GM21737 (cell line): ENCODE data around the gene ACOX1.

ENCODE experiments used
- ATAC-seq: cut with Tn5 transposase; IDR thresholded peaks from one replicate; pipeline ENCODE4 v1.9.1; 2021; ENCODE audit warnings: mild to moderate bottlenecking, moderate library complexity; ENCODE audit not compliant: unreplicated experiment

The ACOX1 gene

DNA sequence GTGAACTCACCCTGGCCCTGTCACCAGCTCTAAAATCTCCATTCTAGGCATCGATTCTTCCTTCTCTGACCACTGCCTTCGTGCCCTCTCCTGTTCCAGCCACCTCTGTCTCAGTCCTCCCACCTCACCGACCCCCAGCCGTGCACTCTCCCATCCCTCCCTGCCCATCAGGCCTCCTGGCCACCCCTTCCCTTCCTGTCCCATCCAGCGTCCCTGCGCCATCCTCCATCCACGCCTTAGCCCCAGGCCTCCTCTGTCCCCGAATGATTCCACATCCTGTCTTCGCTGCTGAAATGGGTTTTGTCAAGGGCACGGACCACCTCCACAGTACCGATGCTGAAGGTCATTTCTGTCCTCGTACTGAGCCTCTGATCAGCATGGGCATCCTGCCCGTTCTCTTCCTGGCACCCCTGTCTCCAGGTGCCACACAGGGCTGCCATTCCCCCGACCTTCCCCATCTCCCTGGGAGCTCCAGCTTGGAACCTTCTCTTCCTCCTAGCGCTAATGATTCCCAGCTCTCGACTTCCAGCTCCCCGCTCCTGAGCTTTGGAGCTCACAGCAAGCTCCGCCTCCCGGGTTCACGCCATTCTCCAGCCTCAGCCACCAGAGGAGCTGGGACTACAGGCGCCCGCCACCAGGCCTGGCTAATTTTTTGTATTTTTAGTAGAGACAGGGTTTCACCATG, 84.8 kb downstream of the ACOX1 start:
- ATAC-seq = no peak

DNA sequence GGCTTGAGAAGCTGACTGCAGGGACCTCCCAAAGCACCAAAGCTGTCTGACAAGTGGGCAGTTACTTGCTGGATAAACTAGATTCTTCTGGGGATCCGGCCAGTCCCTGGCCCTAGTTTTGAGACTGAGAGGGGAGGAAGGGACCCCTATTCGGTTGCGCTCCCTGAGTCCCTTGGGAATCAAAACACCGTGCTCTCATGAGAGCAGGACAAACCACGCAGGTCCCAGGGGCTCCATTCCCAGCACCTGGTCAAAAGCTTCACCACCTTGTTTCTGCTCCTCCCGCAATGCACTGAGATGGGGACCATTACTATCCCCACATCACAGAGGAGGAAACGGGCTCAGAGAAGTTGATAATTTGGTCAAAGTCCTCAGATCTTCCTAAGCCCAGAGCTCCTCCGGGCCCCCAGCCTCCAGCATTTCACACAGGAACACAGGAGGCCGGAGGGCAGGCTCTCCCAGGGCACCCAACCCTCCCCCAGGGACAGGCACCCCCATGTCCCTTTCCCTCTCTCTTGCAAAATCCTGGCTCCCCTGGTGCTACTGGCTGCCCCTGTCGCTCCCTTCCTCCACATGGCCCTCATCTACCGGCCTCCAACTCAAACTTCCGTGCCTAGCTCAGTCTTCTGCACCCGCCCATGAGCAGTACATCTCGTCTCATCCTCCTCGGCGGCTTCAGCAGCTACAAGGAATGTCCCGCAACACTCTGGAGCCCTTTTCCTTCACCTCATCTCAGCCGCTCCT, 85.5 kb downstream of the ACOX1 start:
- no peak for ATAC-seq

DNA sequence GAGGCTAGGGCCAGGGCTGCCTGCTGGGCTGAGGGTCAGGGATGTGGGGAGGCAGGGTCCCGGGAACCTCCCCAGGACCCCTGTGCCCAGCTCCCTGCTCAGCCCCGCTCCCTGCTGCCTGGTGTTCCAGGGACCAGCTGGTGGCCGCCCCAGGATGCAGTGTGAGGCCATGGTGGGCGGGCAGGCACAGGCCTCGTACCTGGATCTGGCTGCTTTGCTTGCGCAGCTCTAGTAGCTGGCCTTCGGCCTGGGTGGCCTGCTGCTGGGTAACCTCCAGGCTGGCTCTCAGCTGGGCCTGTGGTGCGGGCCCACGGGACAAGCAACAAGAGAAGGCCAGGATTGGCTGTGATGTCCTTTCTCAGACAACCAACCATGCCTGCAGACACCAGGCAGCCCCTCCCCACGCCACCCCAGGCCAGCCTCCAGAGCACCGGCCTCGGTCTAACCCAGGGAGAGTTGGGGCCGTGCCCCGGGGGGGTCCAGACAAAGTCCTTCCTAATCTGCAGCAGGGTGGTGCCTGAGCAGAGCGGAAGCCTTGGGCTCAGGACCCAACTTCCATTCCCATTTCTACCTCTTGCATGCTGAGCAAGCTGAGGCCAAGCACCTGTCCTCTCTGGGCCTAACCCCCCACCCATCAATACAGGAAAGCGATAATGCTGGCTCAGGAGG, 86.3 kb downstream of the ACOX1 start:
- no peak for ATAC-seq

DNA sequence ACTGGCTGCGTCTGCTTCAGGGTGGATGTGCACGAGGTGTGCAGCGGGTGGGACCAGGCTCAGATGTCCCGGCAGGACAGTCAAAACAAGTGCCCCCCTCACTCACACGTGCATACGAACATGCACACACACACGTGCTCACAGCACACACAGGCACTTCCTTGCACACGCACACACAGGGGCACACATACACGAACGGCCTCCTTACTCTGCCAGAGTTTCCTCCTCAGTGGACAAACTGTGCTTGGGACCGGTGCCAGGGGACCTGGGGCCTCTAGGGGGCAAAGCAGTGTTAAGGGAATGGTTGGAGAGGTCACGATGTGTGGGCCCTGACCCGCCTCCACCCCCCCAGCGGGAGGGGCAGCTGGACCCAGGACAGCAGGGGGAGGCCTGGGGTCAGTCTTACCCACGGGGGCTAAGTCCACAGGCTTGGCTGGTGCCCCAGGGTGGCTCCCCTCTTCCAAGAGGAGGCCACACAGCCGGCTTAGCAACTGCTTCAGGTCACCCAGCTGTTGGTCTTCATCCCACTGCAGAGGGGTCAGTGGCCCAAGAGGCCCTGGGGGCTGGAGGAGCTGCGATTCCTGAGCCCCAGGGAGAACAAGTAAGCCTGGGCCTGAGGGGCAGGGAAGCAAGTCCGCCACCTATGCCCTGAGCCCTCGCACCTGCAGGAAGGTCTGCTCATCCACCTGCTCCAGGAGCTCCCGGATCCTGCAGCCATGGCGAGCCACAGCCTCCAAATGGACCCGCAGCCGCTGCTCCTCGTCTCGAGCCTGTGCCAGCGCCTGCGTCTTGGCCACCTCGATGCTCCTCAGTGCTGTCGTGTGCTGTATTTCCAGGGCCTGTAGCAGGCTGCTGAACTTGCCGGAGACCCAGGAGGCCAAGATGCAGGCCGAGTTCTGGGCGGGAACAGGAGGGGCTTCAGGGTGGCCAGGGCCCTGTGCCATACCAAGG, 87.1 kb downstream of the ACOX1 start:
- no peak for ATAC-seq
